Gastroesophageal sphincter (tissue), 4 donors: ENCODE data around the gene HPCAL1. TPM values are rescaled to one million over a fixed set of nuclear protein-coding genes. Genes with fewer than 3 reads are reported as not detected.
A peak's percentile ranks its signal among the peaks of the same experiment; 100 is the strongest.
"Not testable (repeated sequence)": the region's sequence is repeated elsewhere in the genome, so short reads cannot be mapped to it uniquely, and the experiment has no call there.

Source experiments
- ATAC-seq: fragments of 150-250 bp; one replicate; pipeline ENCODE4 v1.9.1; 2016; ENCODE audit warnings: mild to moderate bottlenecking, moderate library complexity
- H3K27ac ChIP-seq, 4 donors: fragments of 200-600 bp; sonication (generic) in 3 of 4; 1 replicate in 3 of 4; 2 replicates in 1 of 4; pipeline ENCODE4 v1.5.1; 2016 to 2019
- H3K27me3 ChIP-seq: fragments of 200-600 bp; sonication (generic); one replicate; pipeline ENCODE4 v1.5.1; 2019
- H3K36me3 ChIP-seq, 2 donors: fragments of 200-600 bp; sonication (generic); one replicate each; pipeline ENCODE4 v1.5.1; 2019; ENCODE audit warnings: control low read depth in 1 of 2
- H3K4me1 ChIP-seq, 3 donors: fragments of 200-600 bp; sonication (generic); 1 replicate in 2 of 3; 2 replicates in 1 of 3; pipeline ENCODE4 v1.5.1; 2016 to 2019; ENCODE audit warnings: control low read depth in 2 of 3
- H3K4me3 ChIP-seq, 2 donors: fragments of 200-600 bp; sonication (generic); one replicate each; pipeline ENCODE4 v1.5.1; 2019; ENCODE audit warnings: mild to moderate bottlenecking in 1 of 2, moderate library complexity in 1 of 2
- H3K9me3 ChIP-seq, 3 donors: fragments of 200-600 bp; sonication (generic); one replicate each; pipeline ENCODE4 v1.5.1; 2017 to 2019; ENCODE audit warnings: control low read depth in 2 of 3
- CTCF ChIP-seq, 4 experiments: fragments of 200-600 bp in 2 of 4; fragments of 450-650 bp in 2 of 4; sonication (generic) in 1 of 4; IDR thresholded peaks; one replicate each; pipeline ENCODE4 v1.5.1; 2017 to 2019; ENCODE audit warnings: antibody characterized with exemption in 4 of 4, mild to moderate bottlenecking in 2 of 4, moderate library complexity in 2 of 4
- EP300 ChIP-seq: sonication (generic); formaldehyde crosslinking; IDR thresholded peaks from one replicate; pipeline ENCODE4 v1.6.1; 2017; ENCODE audit warnings: antibody characterized with exemption, mild to moderate bottlenecking
- POLR2A ChIP-seq, 2 donors: fragments of 450-650 bp; IDR thresholded peaks; one replicate each; pipeline ENCODE4 v1.6.1; 2017; ENCODE audit warnings: antibody characterized with exemption in 2 of 2, mild to moderate bottlenecking in 2 of 2, moderate library complexity in 1 of 2
- POLR2AphosphoS5 ChIP-seq: sonication (generic); formaldehyde crosslinking; IDR thresholded peaks from one replicate; pipeline ENCODE4 v1.6.1; 2017; ENCODE audit warnings: antibody characterized with exemption
- WGBS, 2 donors: methylation state at CpG; one replicate each; pipeline ENCODE4 v1.1.5; 2018; ENCODE audit warnings: low coverage in 1 of 2; 5-methylcytosine and 5-hydroxymethylcytosine counted together
- total RNA-seq, 4 donors: library from RNA; depleted of rRNA; stranded (reverse); fragments of >200 nt; gene quantifications; one replicate each; pipeline ENCODE4 v1.1.0, GENCODE V29; 2016

Gene HPCAL1
- total RNA-seq, 4 donors from 2014 or later, result 17.0 to 42.1 (median 29.8) TPM

- ATAC-seq, result no peak
- 92 to 93% methylated on average over 2 to 3 of the region's 8 CpGs for WGBS, 2 donors
Observed at GRCh38 chr2:10439971-10440370, 137.3 kb downstream of the HPCAL1 start.

DNA sequence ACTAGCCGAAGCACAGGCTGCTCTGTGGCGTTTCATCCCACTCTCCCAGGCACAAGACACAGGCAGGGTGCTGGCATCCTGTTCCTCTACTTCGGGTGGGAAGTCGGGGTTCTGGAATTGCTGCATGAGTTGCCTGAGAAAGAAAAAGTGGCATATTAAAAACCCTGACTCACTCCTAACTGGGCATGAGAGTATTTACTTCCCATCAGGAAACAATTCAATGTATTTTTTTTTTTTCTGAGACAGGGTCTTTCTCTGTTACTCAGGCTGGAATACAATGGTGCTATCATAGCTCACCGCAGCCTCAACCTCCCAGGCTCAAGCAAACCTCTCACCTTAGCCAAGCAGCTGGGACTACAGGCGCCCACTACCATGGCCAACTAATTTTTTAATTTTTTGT, 138.0 kb downstream of the HPCAL1 start:
- H3K36me3 ChIP-seq, result peaks cover 3 to 63% of the 10 kb centered on the region in 2 donors
- no peaks in the 10 kb centered on the region for H3K27me3 ChIP-seq
- peaks cover 0 to 32% (median 5%) of the 10 kb centered on the region in 3 donors for H3K4me1 ChIP-seq
- TF ChIP-seq EP300, result no peak
- TF ChIP-seq POLR2AphosphoS5, result no peak
- TF ChIP-seq POLR2A (IDR thresholded peaks at IDR 0.05), result no peak
- no peak for TF ChIP-seq CTCF (IDR thresholded peaks at IDR 0.05)
- H3K9me3 ChIP-seq, result no peaks in the 10 kb centered on the region
- no peak overlapping the region for H3K27ac ChIP-seq
- H3K4me3 ChIP-seq, result no peak overlapping the region
- ATAC-seq, result no peak
- 65% methylated on average over 4 of the region's 6 CpGs; no CpG with 5 or more reads in 1 of the 2 donors for WGBS, 2 donors

More at GRCh38 chr2:10439971-10440370, 137.3 kb downstream of the HPCAL1 start:
- Histone ChIP-seq H3K4me3 (no peak overlapping the region), H3K4me1 (peaks cover 0 to 27% (median 5%) of the 10 kb centered on the region in 3 donors), H3K27me3 (no peaks in the 10 kb centered on the region), H3K27ac (no peak overlapping the region), H3K9me3 (no peaks in the 10 kb centered on the region), H3K36me3 (peaks cover 3 to 63% of the 10 kb centered on the region in 2 donors)
- TF ChIP-seq EP300 (no peak), POLR2AphosphoS5 (no peak), POLR2A (IDR thresholded peaks at IDR 0.05) (no peak), CTCF (IDR thresholded peaks at IDR 0.05) (no peak)

- Histone ChIP-seq H3K9me3 (no peaks in the 10 kb centered on the region), H3K27me3 (no peaks in the 10 kb centered on the region), H3K36me3 (peaks cover 3 to 63% of the 10 kb centered on the region in 2 donors), H3K27ac (no peak overlapping the region), H3K4me1 (peaks cover 0 to 44% (median 15%) of the 10 kb centered on the region in 3 donors), H3K4me3 (no peak overlapping the region)
- 88 to 90% methylated on average over 2 to 8 of the region's 8 CpGs for WGBS, 2 donors
- TF ChIP-seq POLR2A (IDR thresholded peaks at IDR 0.05), result no peak
- TF ChIP-seq CTCF (IDR thresholded peaks at IDR 0.05), result no peak
- TF ChIP-seq POLR2AphosphoS5, result no peak
- no peak for TF ChIP-seq EP300
- ATAC-seq, result no peak
Observed at GRCh38 chr2:10441948-10442347, 139.2 kb downstream of the HPCAL1 start.

- not testable (repeated sequence) for H3K27me3 ChIP-seq, H3K9me3 ChIP-seq, H3K27ac ChIP-seq, H3K4me3 ChIP-seq, ATAC-seq
- 67 to 78% methylated on average over 1 to 2 of the region's 2 CpGs for WGBS, 2 donors
- peaks cover 3 to 63% of the 10 kb centered on the region in 2 donors for H3K36me3 ChIP-seq
- H3K4me1 ChIP-seq, result peaks cover 0 to 51% (median 15%) of the 10 kb centered on the region in 3 donors
Observed at GRCh38 chr2:10442469-10443126, 139.9 kb downstream of the HPCAL1 start.

DNA sequence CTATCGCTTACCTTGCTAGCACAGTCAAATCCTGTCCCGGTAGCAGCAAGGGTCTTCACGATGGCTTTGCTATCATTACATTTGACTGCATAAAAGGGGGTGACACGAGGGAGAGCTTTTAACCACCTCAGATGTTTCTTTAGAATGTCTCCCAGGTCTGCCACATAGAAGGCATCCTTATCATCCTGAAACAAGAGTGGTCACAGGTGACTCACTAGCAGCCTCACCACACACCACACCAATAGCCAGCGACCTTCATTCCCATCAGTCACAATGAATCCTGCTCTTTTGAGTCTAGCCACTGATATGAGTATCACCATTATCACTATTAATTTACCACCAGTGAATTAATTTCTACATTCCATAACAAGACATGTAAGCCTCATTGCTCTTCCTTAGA, 141.8 kb downstream of the HPCAL1 start:
- no peak for ATAC-seq
- Histone ChIP-seq H3K4me3 (no peak overlapping the region), H3K9me3 (no peaks in the 10 kb centered on the region), H3K27me3 (no peaks in the 10 kb centered on the region), H3K27ac (peak overlapping the region in 3 of 4 donors; percentile 40 to 99 (median 93)), H3K4me1 (peaks cover 2 to 57% (median 15%) of the 10 kb centered on the region in 3 donors), H3K36me3 (peaks cover 3 to 55% of the 10 kb centered on the region in 2 donors)
- TF ChIP-seq POLR2AphosphoS5, result no peak
- TF ChIP-seq CTCF (IDR thresholded peaks at IDR 0.05), result no peak
- TF ChIP-seq EP300, result no peak
- TF ChIP-seq POLR2A (IDR thresholded peaks at IDR 0.05), result no peak
- 78 to 93% methylated on average over 3 to 5 of the region's 5 CpGs for WGBS, 2 donors
